Stimulated activated CD4-positive, alpha-beta T cell treated with anti-CD3 and anti-CD28 coated beads, Interleukin-2, amount 100 ng/mL, for 4 hours (primary cell): ENCODE results near the gene NTN3.

Experiments
- DNase-seq: peaks from one replicate; pipeline ENCODE4 v3.0.0-alpha.2; 2020; ENCODE audit warnings: low read depth

The NTN3 gene

DNA sequence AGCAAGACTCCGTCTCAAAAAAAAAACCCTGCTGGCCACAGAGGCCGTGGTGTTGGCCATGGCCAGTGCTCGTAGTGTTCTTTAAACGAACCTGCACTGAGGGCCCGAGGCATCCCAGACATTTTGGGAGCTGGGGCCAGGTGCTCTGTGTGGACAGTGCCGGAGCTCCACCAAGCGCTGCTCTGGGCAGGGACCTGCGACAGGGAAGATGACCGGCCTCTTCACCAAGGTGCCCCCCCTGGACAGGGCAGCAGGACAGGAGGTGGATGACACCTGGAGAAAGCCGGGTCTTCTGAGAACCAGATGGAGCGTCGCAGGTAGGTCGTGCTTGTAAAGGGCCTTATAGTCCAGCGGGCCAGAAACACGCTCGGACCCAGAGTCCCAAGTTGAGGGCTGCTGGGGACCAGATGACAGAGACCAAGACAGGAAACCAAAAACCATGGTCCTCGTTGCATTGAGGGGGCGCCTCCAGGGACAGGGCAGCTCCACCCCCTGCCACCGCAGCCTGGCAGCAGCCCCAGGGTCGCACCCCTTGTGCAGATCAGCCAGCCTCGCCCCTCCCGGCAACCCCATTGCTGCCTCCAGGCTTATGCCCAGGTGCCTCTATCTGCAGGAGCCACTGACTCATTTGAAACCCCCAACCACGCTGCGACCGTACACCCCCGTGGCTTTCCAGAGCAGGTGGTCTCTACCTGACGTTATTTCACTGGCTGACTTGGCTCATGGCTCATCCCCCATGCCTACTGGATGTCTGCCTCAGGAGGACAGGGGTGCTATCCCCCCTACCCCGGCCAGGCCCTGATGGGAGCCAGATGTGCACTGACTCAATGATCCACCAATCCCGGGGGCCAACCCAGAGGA is 4.2 kb upstream of the NTN3 start:
- DNase-seq, result no peak

DNA sequence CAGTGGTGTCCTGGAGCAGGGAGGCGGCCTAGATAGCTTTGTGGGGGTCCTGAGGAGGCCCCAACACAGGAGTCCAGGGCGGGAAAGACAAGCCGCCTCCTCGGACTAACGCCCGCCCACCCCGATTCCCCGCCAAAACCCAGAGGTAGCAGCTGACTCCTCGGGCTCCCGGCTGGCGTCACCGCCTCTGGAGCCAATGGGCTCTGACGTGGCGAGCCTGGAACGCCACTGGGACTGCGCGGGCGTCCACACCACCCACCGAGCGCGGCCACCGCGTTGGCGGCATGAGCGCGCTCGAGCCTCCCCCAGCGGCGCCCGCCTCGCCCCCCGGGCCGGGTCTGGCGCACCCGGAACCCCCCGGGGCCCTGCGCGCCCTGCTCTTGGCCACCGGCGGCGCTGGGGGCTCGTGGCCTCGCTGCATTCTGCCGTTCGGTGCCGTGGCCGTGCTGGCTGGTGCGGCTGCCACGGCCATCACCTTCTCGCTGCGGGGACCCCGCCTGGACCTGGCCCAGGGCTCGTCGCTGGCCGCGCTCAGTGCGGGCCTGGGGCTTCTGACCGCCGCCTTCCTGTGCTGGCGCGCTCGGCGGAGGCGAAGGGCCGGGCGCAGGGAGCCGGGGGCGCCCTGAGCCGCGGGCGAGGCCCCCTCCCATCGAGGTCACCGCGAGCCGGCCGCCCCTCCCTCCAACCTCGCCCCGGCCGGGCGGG is 3.4 kb upstream of the NTN3 start:
- DNase-seq, result no peak

DNA sequence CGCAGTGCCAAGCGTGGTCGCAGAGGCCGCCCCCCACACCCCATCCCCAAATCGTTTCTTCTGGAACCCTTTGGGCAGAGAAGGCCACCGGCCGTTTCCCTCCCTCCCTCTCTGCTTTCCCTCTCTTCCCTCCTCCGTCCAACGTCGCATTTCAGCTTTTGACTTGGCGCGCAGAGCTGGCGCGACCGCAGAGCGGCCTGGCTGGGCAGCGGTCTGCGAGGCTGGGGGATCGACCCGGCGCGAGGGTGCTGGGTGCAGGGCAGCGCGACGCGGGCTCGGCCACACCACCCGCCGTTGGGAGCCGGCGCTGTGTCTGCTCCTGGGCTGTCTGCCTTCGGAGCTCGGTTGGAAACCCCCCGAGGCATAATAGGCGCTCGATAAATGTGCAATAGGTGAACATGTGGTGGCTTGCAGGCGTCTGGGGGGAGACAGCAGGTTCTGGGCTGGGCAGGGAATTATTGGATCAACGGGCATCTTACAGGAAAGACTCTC is 2.8 kb upstream of the NTN3 start:
- no peak for DNase-seq

DNA sequence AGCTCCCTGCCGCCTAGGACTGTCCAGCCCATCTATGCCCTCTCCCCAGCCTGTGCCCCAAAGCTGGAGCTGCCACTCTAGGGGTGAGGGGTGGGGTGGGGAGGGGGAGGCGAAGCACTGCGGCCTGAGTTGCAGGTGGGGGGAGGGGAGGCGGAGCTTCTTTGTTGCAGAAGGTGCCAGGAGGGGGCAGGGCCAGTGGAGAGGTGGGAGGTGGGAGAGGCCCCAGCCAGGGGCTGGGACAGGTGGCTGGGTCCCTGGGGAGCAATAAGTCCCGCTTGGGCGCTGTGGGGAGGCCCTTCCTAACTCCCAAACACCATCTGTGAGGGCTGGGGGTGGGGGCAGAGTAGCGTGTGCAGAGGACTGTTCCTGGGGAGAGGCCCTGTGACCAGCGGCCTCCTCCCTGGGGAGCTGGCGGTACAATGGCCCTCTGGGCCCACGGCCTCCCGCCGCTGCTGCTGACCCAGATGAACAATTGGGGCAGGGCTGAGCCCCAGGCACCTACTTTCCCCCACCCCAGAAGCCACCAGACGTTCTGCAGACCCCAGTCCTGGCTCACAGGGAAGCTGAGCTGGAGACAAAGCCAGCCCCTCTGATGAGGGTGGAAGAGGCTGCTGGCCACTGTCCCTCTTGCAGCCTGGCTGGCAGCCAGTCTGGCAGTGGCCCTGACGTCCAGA is 2.2 kb upstream of the NTN3 start:
- DNase-seq, result no peak

DNA sequence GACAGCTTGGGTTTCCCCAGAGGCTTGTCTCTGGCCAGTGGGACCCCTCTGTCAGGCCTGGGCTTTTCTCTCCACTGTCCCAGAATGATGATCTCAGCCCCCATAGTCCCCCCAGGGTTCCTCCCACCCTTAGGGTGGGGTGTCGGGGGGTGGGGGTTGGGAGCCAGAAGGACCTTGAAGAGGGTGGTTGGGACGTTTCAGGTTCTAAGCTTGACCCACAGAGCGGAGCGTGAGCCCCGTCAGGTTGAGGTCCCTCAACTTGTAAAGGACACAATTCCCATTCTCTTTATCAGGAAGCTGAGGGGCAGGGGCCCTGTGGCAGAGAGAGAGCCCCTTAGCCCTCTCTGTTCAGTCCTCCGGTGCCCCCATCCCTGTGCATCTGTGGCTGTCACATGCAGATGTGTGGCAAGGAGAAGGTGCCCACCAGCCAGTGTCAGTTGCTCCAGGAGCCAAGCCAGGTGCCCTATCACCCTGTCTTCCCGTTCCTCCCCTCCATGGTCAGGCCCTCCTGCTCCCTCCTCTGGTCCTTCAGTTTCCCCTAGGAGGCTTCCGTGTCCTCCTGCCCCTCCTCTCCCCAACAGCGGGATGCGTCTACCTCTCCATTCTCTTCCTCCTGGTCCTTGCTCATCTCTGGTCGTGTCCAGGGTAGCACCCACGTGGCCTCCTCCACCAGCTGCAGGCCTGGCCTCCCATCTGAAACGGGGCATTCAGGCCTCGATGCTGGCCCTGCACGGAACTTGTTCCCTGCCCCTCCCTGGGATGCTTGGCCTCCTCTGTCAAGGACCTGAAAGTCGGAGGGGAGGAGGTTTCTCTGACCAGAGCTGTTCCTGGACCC is 1.5 kb upstream of the NTN3 start:
- no peak for DNase-seq

DNA sequence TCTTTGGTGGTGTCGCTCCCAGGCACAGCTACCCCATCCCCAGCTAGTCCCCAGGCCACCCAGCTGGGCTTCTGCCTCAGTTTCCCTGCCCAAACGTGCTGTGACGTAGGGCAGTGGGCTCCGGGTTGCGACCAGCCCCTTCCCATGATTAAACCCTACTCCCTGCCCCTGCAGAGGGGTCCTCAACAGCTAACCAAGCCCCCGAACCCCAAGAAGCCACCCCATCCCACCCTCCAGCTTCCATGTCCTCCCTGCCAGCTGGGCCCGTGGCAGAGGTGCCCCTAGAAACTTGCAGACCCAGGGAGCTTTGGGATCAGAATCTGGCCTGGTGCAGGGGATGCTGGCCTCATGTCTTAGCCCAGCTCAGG is 879 bp upstream of the NTN3 start:
- no peak for DNase-seq

DNA sequence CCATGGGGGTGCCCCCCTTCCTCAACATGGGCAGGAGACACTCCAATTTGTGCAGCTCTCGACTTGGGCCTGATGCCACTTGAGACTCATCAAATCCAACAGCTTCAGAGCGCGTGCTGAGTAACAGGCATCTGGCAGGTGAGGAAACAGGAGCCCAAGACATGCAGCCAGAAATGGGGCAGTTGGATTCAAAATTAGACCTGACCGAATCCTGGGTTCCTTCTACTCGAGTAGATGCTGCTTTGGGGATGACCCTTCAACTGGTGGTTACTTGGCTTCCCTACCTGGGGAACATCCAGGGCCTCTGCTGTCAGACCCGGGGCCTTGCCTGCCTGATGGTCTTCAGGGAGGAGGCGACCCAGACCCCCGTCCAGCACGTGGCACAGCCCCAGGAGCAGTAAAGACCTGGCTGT is 488 bp upstream of the NTN3 start:
- DNase-seq, result no peak

DNA sequence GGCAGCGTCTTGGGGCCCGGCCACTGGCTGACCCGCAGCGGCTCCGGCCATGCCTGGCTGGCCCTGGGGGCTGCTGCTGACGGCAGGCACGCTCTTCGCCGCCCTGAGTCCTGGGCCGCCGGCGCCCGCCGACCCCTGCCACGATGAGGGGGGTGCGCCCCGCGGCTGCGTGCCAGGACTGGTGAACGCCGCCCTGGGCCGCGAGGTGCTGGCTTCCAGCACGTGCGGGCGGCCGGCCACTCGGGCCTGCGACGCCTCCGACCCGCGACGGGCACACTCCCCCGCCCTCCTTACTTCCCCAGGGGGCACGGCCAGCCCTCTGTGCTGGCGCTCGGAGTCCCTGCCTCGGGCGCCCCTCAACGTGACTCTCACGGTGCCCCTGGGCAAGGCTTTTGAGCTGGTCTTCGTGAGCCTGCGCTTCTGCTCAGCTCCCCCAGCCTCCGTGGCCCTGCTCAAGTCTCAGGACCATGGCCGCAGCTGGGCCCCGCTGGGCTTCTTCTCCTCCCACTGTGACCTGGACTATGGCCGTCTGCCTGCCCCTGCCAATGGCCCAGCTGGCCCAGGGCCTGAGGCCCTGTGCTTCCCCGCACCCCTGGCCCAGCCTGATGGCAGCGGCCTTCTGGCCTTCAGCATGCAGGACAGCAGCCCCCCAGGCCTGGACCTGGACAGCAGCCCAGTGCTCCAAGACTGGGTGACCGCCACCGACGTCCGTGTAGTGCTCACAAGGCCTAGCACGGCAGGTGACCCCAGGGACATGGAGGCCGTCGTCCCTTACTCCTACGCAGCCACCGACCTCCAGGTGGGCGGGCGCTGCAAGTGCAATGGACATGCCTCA is 773 bp downstream of the NTN3 start:
- no peak for DNase-seq

DNA sequence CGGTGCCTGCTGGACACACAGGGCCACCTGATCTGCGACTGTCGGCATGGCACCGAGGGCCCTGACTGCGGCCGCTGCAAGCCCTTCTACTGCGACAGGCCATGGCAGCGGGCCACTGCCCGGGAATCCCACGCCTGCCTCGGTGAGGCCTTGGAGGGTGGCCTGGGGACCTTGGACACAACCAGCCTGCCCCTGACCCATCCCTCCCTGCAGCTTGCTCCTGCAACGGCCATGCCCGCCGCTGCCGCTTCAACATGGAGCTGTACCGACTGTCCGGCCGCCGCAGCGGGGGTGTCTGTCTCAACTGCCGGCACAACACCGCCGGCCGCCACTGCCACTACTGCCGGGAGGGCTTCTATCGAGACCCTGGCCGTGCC is 1.4 kb downstream of the NTN3 start:
- no peak for DNase-seq

DNA sequence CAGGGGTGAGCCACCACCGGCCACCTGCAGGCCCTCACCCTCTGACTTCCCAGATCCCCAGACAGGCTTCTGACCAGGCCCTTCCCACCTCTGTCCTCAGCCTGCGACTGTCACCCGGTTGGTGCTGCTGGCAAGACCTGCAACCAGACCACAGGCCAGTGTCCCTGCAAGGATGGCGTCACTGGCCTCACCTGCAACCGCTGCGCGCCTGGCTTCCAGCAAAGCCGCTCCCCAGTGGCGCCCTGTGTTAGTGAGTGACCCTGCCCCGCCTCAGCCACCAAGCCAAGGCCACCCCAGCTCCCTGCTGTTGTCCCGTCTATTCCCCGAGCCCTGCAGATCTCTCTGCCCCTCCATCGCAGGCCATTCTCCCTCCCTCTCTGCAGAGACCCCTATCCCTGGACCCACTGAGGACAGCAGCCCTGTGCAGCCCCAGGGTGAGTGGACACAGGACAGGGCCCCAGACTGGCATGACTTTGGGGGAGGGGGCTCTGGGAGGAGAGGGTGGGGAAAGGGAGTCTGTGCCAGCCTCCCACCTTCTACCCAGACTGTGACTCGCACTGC is 1.9 kb downstream of the NTN3 start:
- no peak for DNase-seq

DNA sequence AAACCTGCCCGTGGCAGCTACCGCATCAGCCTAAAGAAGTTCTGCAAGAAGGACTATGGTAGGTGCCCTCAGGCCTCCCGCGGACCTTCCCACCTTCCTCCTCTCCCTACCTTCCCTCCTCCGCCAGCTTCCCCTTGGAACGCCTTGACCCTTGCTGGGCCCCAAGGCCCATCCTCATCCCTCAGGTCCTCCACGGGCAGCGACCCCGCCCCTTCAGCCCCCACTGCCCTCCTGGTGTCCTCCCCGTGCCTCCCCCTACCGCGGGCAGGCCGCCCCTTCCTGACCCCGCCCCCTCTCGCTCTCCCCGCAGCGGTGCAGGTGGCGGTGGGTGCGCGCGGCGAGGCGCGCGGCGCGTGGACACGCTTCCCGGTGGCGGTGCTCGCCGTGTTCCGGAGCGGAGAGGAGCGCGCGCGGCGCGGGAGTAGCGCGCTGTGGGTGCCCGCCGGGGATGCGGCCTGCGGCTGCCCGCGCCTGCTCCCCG is 2.4 kb downstream of the NTN3 start:
- peak; percentile 12 for DNase-seq

DNA sequence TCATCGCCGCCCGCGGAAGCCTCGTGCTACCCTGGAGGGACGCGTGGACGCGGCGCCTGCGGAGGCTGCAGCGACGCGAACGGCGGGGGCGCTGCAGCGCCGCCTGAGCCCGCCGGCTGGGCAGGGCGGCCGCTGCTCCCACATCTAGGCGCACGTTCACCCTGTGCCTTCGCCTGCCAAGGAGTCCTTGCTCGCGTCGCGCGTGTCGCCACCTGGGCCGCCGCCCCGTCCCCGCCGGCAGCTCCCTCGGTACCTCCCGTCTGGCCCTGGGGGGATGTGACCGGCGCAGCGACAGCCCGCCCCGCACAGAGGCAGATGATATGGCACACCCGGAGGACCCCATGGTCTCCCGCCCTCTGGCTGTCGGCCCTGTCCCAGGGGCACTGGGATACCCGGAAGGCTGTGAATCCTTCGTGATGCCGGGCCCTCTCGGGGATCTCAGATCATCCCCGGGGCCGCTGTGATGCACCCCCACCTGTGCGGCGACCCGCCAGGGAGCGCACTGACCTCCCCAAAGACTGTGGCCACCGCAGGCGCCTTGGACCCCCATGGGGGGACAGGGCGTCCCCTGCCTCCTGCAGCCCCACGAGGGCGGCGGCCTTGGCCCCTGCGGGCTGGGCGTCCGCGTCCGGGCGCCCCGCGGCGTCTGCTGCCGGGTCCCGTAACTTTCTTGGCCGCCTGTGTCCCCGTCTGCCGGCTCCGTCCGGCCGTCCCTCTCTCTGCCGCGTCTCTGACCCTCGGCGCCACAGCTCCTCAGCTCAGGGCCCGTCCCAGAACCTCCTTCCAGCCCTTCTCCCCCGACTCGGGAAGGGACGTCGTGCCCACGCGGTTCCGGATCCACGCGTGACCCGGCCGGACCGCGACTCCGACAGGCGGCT is 3.1 kb downstream of the NTN3 start:
- DNase-seq, result peak; percentile 49

DNA sequence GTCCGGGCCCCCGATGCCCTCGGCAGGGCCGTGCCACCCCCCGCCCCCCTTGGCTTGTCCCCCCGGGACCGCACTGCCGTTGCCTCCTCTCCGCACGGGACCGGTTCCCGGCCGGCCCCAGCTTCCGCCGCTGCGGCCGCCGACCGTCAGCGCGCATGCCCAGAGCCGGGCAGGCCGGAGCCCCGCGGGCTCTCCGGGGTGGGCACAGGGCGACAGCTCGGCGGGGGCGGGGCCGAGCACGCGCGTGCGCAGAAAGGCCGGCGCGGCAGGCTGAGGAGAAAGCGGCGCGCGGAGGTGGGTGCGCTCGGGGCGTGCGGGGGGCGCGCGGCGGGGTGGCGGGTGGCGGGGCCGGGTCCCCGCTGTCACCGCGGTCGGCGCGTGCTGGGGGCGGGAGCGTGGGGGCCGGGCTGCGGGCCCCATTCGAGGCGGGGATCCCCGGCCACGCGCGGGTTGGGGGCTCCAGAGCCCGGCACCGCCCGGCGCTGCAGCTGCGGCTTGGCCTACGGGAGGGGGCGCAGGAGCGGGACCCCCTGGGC is 3.8 kb downstream of the NTN3 start, which contains the start of gene TBC1D24:
TSS of gene TBC1D24 (plus strand) at position 251 of the 536 bp plus-strand sequence. CDS start 21,022 bp downstream, outside the sequence.
- DNase-seq, result peak; percentile 62

DNA sequence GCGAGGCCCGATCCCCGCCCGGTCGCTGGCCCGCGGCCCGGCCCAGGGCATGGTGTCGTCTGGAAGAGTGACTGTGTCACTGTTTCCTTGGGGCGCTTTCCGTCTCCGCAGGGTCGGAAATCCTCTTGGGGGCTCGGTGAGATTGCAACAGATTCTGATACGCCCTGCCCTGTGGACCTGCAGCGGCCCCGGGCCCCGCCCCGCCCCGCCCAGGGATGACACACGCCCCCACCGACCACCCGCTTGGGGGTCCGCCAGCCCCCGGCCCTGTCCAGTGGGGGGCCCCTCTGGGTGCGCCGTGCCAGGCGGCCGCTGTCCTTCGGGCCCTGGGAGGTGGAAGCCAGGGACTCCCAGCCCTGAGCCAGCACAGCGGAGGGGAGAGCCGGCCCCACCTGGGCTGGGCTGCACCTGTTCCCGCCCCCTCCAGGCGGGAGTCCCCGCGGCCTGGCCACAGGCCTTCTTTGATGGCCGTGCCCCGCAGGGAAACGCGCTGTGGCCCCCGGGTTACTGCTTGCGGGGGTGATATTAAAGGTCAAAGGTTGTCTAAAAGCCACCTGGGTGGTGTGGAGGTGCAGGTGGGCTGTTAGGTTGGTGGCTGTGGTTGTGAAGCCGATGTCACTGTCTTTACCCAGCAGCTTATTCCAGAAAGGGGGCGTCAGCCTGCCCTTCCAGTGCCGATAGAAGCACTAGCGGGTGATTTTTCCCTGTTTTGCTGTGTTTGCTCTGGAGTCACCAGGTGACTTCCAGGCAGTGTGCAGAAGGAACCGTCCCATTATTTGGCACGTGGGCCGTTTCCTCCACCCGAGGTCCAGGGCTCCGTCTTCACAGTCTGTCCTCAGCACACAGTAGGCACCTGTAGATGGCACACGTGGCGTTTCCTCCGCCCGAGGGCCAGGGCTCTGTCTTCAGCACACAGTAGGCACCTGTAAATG is 4.6 kb downstream of the NTN3 start:
- peak; percentile 35 for DNase-seq

DNA sequence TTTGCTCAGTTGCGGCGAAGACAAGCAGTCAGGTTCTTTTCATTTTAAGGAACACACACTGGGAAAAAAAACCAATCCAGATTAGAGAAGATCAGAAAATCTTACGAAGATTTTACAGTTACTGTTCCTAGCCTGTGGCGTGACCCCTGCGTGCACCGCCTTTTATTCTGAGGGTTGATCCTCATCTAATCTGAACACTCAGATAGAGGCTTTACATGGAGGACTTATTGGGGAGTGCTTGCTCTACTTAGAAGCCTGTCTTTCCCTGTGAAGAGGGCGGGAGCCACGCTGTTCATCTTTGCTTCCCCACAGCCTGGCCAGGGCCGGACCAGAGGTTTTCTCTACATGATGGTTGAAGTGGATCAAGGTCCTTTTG is 5.2 kb downstream of the NTN3 start:
- no peak for DNase-seq

DNA sequence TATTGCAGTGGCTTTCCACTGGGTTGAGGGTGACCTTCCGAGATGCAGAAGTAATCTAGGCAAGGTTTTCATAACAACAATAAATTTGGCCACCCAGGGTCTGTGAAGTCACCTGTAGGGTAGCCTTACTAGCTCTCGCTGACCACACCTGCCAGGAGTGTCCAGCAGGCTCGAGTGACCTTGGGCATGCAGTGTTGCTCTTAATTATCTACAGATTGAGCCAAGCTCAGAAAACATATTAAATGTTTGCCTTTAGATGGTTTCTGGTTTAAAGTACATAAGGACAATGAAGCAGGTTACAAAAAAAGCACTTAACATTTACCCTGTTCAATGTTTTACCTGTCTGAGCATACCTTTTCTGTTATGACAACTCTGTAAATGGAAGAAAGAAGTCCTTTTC is 5.6 kb downstream of the NTN3 start:
- DNase-seq, result no peak

DNA sequence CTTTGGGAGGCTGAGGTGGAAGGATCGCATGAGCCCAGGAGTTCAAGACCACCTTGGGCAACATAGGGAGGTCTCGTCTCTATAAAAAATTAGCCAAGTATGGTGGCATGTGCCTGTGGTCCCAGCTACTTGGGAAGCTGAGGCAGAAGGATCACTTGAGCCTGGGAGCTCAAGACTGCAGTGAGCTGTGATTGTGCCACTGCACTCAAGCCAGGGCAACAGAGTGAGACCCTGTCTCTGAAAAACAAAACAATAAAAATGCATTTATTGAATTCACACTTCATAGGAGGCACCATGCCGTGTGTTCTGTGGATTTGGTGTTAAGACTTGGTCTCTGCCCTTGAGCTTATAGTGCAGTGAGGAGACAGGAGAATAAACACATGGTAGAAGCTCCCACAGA is 6.2 kb downstream of the NTN3 start:
- DNase-seq, result no peak

DNA sequence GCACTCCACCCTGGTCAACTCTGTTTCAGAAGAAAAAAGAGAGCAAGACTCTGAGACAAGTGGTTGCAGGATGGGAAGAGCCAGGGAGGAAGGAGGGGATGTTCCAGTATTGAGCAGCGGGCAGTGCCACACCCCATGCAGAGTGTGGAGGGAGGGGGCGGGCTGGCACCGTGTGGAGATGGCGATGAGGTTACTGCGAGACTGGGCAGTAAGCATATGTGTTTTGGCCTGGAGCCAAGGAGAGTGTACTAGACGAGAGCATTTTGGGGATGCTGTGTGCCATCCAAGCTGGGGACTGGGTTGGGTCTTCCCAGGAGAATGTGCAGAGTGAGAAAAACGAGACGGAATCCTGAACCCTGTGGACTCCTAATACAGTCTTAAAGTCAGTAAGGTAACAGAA is 7.2 kb downstream of the NTN3 start:
- no peak for DNase-seq
